Ishikawa (cell line): ENCODE data around the gene SCN2A.

Experiments
- CEBPB ChIP-seq: IDR thresholded peaks from 2 replicates; pipeline ENCODE4 v1.6.1; 2012
- CREB1 ChIP-seq: IDR thresholded peaks from 2 replicates; pipeline ENCODE4 v1.6.1; 2012; ENCODE audit warnings: low read depth
- EGR1 ChIP-seq: IDR thresholded peaks from 2 replicates; pipeline ENCODE4 v1.6.1; 2012
- EP300 ChIP-seq: IDR thresholded peaks from 2 replicates; pipeline ENCODE4 v1.6.1; 2012; ENCODE audit warnings: borderline replicate concordance
- FOXM1 ChIP-seq: IDR thresholded peaks from 2 replicates; pipeline ENCODE4 v1.6.1; 2012; ENCODE audit warnings: low read depth, borderline replicate concordance
- NFIC ChIP-seq: IDR thresholded peaks from 2 replicates; pipeline ENCODE4 v1.6.1; 2012
- RAD21 ChIP-seq: IDR thresholded peaks from 2 replicates; pipeline ENCODE4 v1.6.1; 2012; ENCODE audit warnings: low read depth
- TAF1 ChIP-seq: IDR thresholded peaks from 2 replicates; pipeline ENCODE4 v1.6.1; 2012; ENCODE audit warnings: low read depth, mild to moderate bottlenecking
- TCF12 ChIP-seq: IDR thresholded peaks from 2 replicates; pipeline ENCODE4 v1.6.1; 2012; ENCODE audit warnings: low read depth
- TEAD4 ChIP-seq: IDR thresholded peaks from 2 replicates; pipeline ENCODE4 v1.6.1; 2012
- YY1 ChIP-seq: IDR thresholded peaks from 2 replicates; pipeline ENCODE4 v1.6.1; 2012; ENCODE audit warnings: low read depth
- ZBTB7A ChIP-seq: IDR thresholded peaks from 2 replicates; pipeline ENCODE4 v1.6.1; 2012; ENCODE audit warnings: low read depth
- TF ChIP-seq, protein P1 (sequence below): IDR thresholded peaks from 2 replicates; pipeline ENCODE4 v1.6.1; 2012
- TF ChIP-seq, protein P2 (sequence below): IDR thresholded peaks from 2 replicates; pipeline ENCODE4 v1.6.1; 2012; ENCODE audit warnings: low read depth, mild to moderate bottlenecking
- TF ChIP-seq, protein P3 (sequence below): IDR thresholded peaks from 2 replicates; pipeline ENCODE4 v1.6.1; 2012

The SCN2A gene

DNA sequence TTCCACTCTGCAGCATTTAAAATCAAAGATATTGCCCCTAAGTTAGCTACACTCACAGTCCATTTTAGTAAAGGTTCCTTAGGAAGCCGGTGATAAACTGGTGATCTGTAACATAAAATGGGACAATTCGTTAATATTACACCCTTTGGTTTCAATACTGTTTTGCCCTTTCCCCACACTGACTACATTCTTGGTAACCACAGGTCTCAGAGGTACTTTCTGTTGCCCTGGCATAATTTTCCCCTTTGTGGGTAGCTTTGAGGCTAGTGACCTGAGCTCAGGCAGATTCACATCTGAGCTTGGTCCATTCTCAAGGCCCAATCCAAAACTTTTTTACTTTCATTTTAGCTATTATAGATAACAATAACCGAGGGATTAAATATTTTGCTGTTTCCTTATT is 197.3 kb downstream of the SCN2A start:
- TF ChIP-seq EGR1 (no peak), TAF1 (no peak), EP300 (no peak), CREB1 (no peak), TCF12 (no peak), YY1 (no peak), NFIC (no peak), CEBPB (no peak), TEAD4 (no peak), RAD21 (no peak), ZBTB7A (no peak), FOXM1 (no peak)
- TF ChIP-seq, protein P1, sequence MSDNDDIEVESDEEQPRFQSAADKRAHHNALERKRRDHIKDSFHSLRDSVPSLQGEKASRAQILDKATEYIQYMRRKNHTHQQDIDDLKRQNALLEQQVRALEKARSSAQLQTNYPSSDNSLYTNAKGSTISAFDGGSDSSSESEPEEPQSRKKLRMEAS: no peak
- TF ChIP-seq, protein P2, sequence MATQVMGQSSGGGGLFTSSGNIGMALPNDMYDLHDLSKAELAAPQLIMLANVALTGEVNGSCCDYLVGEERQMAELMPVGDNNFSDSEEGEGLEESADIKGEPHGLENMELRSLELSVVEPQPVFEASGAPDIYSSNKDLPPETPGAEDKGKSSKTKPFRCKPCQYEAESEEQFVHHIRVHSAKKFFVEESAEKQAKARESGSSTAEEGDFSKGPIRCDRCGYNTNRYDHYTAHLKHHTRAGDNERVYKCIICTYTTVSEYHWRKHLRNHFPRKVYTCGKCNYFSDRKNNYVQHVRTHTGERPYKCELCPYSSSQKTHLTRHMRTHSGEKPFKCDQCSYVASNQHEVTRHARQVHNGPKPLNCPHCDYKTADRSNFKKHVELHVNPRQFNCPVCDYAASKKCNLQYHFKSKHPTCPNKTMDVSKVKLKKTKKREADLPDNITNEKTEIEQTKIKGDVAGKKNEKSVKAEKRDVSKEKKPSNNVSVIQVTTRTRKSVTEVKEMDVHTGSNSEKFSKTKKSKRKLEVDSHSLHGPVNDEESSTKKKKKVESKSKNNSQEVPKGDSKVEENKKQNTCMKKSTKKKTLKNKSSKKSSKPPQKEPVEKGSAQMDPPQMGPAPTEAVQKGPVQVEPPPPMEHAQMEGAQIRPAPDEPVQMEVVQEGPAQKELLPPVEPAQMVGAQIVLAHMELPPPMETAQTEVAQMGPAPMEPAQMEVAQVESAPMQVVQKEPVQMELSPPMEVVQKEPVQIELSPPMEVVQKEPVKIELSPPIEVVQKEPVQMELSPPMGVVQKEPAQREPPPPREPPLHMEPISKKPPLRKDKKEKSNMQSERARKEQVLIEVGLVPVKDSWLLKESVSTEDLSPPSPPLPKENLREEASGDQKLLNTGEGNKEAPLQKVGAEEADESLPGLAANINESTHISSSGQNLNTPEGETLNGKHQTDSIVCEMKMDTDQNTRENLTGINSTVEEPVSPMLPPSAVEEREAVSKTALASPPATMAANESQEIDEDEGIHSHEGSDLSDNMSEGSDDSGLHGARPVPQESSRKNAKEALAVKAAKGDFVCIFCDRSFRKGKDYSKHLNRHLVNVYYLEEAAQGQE: no peak
- TF ChIP-seq, protein P3, sequence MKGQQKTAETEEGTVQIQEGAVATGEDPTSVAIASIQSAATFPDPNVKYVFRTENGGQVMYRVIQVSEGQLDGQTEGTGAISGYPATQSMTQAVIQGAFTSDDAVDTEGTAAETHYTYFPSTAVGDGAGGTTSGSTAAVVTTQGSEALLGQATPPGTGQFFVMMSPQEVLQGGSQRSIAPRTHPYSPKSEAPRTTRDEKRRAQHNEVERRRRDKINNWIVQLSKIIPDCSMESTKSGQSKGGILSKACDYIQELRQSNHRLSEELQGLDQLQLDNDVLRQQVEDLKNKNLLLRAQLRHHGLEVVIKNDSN: no peak

DNA sequence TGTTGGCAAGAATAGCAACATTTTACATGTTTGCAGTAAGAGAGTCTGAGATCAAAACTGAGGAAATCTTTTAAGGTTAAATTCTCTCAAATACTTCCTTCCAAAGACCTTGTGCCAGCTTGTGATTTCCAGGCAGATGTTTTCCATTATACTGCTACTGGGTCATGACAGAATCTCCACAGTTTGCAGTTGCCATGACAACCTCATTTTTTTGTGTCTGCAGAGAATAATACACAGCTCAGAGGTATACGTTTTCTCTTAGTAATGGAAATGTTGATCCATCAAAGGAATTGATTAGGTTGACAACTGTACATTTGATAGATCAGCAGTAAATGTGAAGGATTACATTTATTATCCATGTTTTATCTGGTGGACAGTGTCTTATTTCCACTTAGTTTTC is 201.2 kb downstream of the SCN2A start:
- TF ChIP-seq, protein P2: no peak
- no peak for TF ChIP-seq TAF1
- TF ChIP-seq NFIC: no peak
- TF ChIP-seq EGR1: no peak
- TF ChIP-seq, protein P1: no peak
- TF ChIP-seq, protein P3: no peak
- no peak for TF ChIP-seq YY1
- no peak for TF ChIP-seq TCF12
- no peak for TF ChIP-seq RAD21
- TF ChIP-seq ZBTB7A: no peak
- no peak for TF ChIP-seq EP300
- TF ChIP-seq CEBPB: no peak
- no peak for TF ChIP-seq TEAD4
